GM12878 (cell line): Measurements from ENCODE around the gene DCAF11. TPM values are rescaled to one million over a fixed set of nuclear protein-coding genes. Genes with fewer than 3 reads are reported as not detected.

Source experiments
- ATAC-seq: fragments of 200-7000 bp; cut with Tn5 transposase; 3 replicates; pipeline ENCODE4 v1.9.1; 2020; ENCODE audit warnings: mild to moderate bottlenecking, moderate library complexity
- BruUV-seq: library from RNA; stranded (reverse); fragments of 400-500 nt; replicated peaks from 2 replicates; lab custom pipeline; 2021; lab: Mats Ljungman, UMichigan
- CTCF ChIA-PET: fragments of 300-600 bp; sonication (Branson Sonifier 250); formaldehyde crosslinking; extraction: SDS; loops from one replicate; lab custom pipeline; 2021; ENCODE audit warnings: inconsistent platforms; lab: Yijun Ruan, JAX
- POLR2A ChIA-PET: fragments of 350-600 bp; formaldehyde crosslinking; extraction: SDS; loops from one replicate; lab custom pipeline; 2021; ENCODE audit warnings: inconsistent platforms; lab: Charles Lee
- RAD21 ChIA-PET: fragments of 300-600 bp; sonication (Branson Sonifier 250); formaldehyde crosslinking; loops from one replicate; lab custom pipeline; 2023; ENCODE audit warnings: antibody characterized with exemption; ENCODE audit not compliant: unreplicated experiment; lab: Charles Lee
- SMC1A ChIA-PET: fragments of 300-600 bp; sonication (Branson Sonifier 250); formaldehyde crosslinking; loops from one replicate; lab custom pipeline; 2023; ENCODE audit not compliant: unreplicated experiment, uncharacterized antibody; lab: Charles Lee
- DNase-seq: peaks from one replicate; pipeline ENCODE4 v3.0.0-alpha.2; 2011; ENCODE audit warnings: low read depth, low spot score
- FAIRE-seq: peaks from 3 replicates; lab custom pipeline; 2011; peaks lifted over from hg19 to GRCh38; lab: Jason Lieb, UNC
- H2AFZ ChIP-seq: 2 replicates; pipeline ENCODE4 v1.6.0; 2011; ENCODE audit warnings: low read depth, low read length, control low read depth; ENCODE audit not compliant: control insufficient read depth
- H3K27ac ChIP-seq: 2 replicates; pipeline ENCODE4 v1.5.1; 2011; ENCODE audit warnings: control low read depth; ENCODE audit not compliant: control insufficient read depth, insufficient read depth
- H3K27me3 ChIP-seq, 2 experiments: replicated peaks in 1 of 2; 2 replicates each; pipeline versions ENCODE4 v1.6.0 to v1.6.1; 2011; ENCODE audit warnings: low read length in 1 of 2; ENCODE audit not compliant: control insufficient read depth in 2 of 2, insufficient read depth in 2 of 2
- H3K36me3 ChIP-seq, 2 experiments: 2 replicates each; pipeline ENCODE4 v1.5.1; 2011; ENCODE audit warnings: low read length in 1 of 2; ENCODE audit not compliant: control insufficient read depth in 2 of 2, insufficient read depth in 2 of 2
- H3K4me1 ChIP-seq: 2 replicates; pipeline ENCODE4 v1.6.1; 2011; ENCODE audit warnings: mild to moderate bottlenecking, low read length, moderate library complexity, mixed read lengths; ENCODE audit not compliant: control insufficient read depth, insufficient read depth
- H3K4me2 ChIP-seq: 2 replicates; pipeline ENCODE4 v1.6.0; 2011; ENCODE audit warnings: control low read depth; ENCODE audit not compliant: control insufficient read depth, insufficient read depth
- H3K4me3 ChIP-seq: fragments of 200-600 bp; sonication (generic); 2 replicates; pipeline ENCODE4 v1.5.1; 2016
- H3K79me2 ChIP-seq: 2 replicates; pipeline ENCODE4 v1.6.0; 2011; ENCODE audit warnings: low read length; ENCODE audit not compliant: control insufficient read depth, insufficient read depth
- H3K9ac ChIP-seq: 2 replicates; pipeline ENCODE4 v1.8.0; 2011; ENCODE audit warnings: low read length, control low read depth, mixed read lengths; ENCODE audit not compliant: control insufficient read depth, insufficient read depth
- H3K9me3 ChIP-seq: replicated peaks from 3 replicates; pipeline ENCODE4 v1.5.1; 2011; ENCODE audit warnings: mild to moderate bottlenecking, low read length; ENCODE audit not compliant: control insufficient read depth, insufficient read depth
- H4K20me1 ChIP-seq: 2 replicates; pipeline ENCODE4 v1.6.0; 2011; ENCODE audit not compliant: control insufficient read depth, insufficient read depth
- NFYA ChIP-seq: IDR thresholded peaks from 2 replicates; pipeline ENCODE4 v1.6.1; 2011; ENCODE audit warnings: low read depth, mild to moderate bottlenecking, low read length, improper control_type of control experiment, borderline replicate concordance
- NKRF ChIP-seq: fragments of 450-650 bp; conservative IDR thresholded peaks from 2 replicates; pipeline ENCODE4 v1.6.1; 2017; ENCODE audit warnings: mild to moderate bottlenecking, moderate library complexity
- PML ChIP-seq: IDR thresholded peaks from 2 replicates; pipeline ENCODE4 v1.6.1; 2012; ENCODE audit warnings: low read length, inconsistent platforms
- ZBTB11 ChIP-seq: fragments of 450-650 bp; formaldehyde crosslinking; IDR thresholded peaks from 2 replicates; pipeline ENCODE4 v1.5.0; 2022; ENCODE audit warnings: mild to moderate bottlenecking, missing genetic modification characterization
- ZNF274 ChIP-seq: IDR thresholded peaks from one replicate; pipeline ENCODE4 v1.8.0; 2011; ENCODE audit not compliant: insufficient read length, insufficient read depth
- WGBS: methylation state at CpG from one replicate; pipeline ENCODE4 v1.1.6; 2016; ENCODE audit warnings: low lambda C conversion rate; ENCODE audit not compliant: insufficient replicate concordance, insufficient coverage; ENCODE audit errors: missing lambda C conversion rate; 5-methylcytosine and 5-hydroxymethylcytosine counted together
- in situ Hi-C: fragments of 300-500 bp; cut with MboI; formaldehyde crosslinking; loops from 9 replicates; pipeline ENCODE4 v1.14.3; 2018; ENCODE audit warnings: mixed read lengths
- intact Hi-C: fragments of 100-400 bp; cut with micrococcal nuclease; formaldehyde crosslinking; loops from one replicate; pipeline ENCODE4 v1.14.2; 2022; ENCODE audit not compliant: unreplicated experiment
- polyA plus RNA-seq, 11 experiments: library from polyadenylated mRNA; depleted of rRNA in 4 of 11; unstranded in 6 of 11; stranded (reverse) in 5 of 11; fragments of >200 nt; fragmentation: Nextera tagmentation in 4 of 11; fragmentation: Illumina TruSeq in 1 of 11; extraction: Ambion mirVana in 4 of 11; extraction: Trizol in 1 of 11; gene quantifications; 1 replicate in 1 of 11; 2 replicates in 10 of 11; pipeline versions ENCODE4 v1.2.1 to v1.2.3, GENCODE V29; 2011 to 2016; ENCODE audit warnings: inconsistent platforms in 2 of 11, missing spikeins in 2 of 11, low read depth in 1 of 11
- total RNA-seq, 4 experiments: library from RNA; depleted of rRNA in 3 of 4; stranded (reverse); fragments of >200 nt in 3 of 4; fragmentation: Illumina TruSeq in 1 of 4; extraction: Trizol in 1 of 4; gene quantifications; 2 replicates each; pipeline versions ENCODE4 v1.2.1 to v1.2.3, GENCODE V29; 2013 to 2021

The DCAF11 gene
- total and polyA plus RNA-seq, 10 of the 15 experiments (the other 5 are each of a cell fraction or from before 2014, with no cell fraction given) = 13.4 to 91.2 (median 68.7) TPM

GRCh38 chr14:24069411-24069735 lies 45.2 kb upstream of the DCAF11 start:
- in situ Hi-C loops = no loop called here
- FAIRE-seq (no peak), ATAC-seq (no peak)

More at GRCh38 chr14:24069411-24069735, 45.2 kb upstream of the DCAF11 start:
- intact Hi-C loops = no loop called here
- Histone ChIP-seq H3K9me3 (no peaks in the 10 kb centered on the region), H3K4me2 (no peak overlapping the region), H2AFZ (no peak overlapping the region), H3K27me3 (peaks cover 0 to 2% of the 10 kb centered on the region in 2 experiments; a peak in 2 of 4 replicates), H3K4me1 (no peaks in the 10 kb centered on the region), H3K4me3 (no peak overlapping the region), H3K27ac (no peak overlapping the region), H4K20me1 (no peaks in the 10 kb centered on the region; the same call in 1 of the 2 replicates), H3K36me3 (no peaks in the 10 kb centered on the region), H3K9ac (no peak overlapping the region), H3K79me2 (no peaks in the 10 kb centered on the region)
- TF ChIP-seq ZNF274 (no peak), ZBTB11 (CRISPR knock-in tag) (no peak), NKRF (no peak), PML (no peak), NFYA (no peak)
- ChIA-PET CTCF (interaction anchor here (1.1 to 2.7 kb wide), 3 partner anchors 11 to 45 kb away, joined by 3 to 10 read pairs (median 4); partner anchors contain the start of gene DCAF11), RAD21 (no interaction called here), POLR2A (no interaction called here), SMC1A (interaction anchor here (1.5 kb wide), 1 partner anchor 11 kb away, joined by 4 read pairs; no protein-coding TSS in a partner anchor)
- DNase-seq = no peak
- 27% methylated on average over 5 of the region's 6 CpGs for WGBS
- no TSS peak for BruUV-seq
